ENCODE data around the gene OR2L8. TPM values are rescaled to one million over a fixed set of nuclear protein-coding genes. Genes with fewer than 3 reads are reported as not detected.

The OR2L8 gene
- total RNA-seq, 4 donors from 2014 or later, result not detected

GRCh38 chr1:247908766-247909165 lies 39.9 kb upstream of the OR2L8 start:
- no peak overlapping the region for H3K4me3 ChIP-seq (ENCODE audit: low read depth, poor library complexity, severe bottlenecking)
- 76 to 80% methylated on average over 5 of the region's 5 CpGs for WGBS, 2 donors
- no peak for DNase-seq (ENCODE audit: low spot score in 2 of 2)
- intact Hi-C loops (cut with DNase I; ENCODE audit: low total_unique reads), result no loop called here
- TF ChIP-seq, protein P1, sequence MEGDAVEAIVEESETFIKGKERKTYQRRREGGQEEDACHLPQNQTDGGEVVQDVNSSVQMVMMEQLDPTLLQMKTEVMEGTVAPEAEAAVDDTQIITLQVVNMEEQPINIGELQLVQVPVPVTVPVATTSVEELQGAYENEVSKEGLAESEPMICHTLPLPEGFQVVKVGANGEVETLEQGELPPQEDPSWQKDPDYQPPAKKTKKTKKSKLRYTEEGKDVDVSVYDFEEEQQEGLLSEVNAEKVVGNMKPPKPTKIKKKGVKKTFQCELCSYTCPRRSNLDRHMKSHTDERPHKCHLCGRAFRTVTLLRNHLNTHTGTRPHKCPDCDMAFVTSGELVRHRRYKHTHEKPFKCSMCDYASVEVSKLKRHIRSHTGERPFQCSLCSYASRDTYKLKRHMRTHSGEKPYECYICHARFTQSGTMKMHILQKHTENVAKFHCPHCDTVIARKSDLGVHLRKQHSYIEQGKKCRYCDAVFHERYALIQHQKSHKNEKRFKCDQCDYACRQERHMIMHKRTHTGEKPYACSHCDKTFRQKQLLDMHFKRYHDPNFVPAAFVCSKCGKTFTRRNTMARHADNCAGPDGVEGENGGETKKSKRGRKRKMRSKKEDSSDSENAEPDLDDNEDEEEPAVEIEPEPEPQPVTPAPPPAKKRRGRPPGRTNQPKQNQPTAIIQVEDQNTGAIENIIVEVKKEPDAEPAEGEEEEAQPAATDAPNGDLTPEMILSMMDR (IDR thresholded peaks at IDR 0.05), result no peak
- no peak for TF ChIP-seq POLR2A (IDR thresholded peaks at IDR 0.05)

DNA sequence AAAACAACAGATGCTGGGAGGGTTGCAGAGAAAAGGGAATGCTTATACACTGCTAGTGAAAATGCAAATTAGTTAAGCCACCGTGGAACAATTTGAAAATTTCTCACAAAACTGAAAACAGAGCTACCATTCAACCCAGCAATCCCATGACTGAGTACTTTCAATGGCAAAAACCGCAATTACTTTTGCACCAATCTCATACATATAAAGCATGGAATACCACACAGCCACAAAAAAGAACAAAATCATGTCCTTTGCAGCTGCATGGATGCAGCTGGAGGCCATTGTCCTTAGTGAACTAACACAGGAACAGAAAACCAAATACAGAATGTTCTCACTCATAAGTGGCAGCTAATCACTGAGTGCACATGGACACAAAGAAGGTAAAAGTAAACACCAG lies 34.9 kb upstream of the OR2L8 start:
- DNase-seq (ENCODE audit: low spot score in 2 of 2), result no peak
- WGBS, 2 donors, result 67 to 76% methylated on average over 2 of the region's 2 CpGs
- intact Hi-C loops (cut with DNase I; ENCODE audit: low total_unique reads), result no loop called here
- no peak overlapping the region for H3K4me3 ChIP-seq (ENCODE audit: low read depth, poor library complexity, severe bottlenecking)
- TF ChIP-seq, protein P1 (IDR thresholded peaks at IDR 0.05), result no peak
- TF ChIP-seq POLR2A (IDR thresholded peaks at IDR 0.05), result no peak

DNA sequence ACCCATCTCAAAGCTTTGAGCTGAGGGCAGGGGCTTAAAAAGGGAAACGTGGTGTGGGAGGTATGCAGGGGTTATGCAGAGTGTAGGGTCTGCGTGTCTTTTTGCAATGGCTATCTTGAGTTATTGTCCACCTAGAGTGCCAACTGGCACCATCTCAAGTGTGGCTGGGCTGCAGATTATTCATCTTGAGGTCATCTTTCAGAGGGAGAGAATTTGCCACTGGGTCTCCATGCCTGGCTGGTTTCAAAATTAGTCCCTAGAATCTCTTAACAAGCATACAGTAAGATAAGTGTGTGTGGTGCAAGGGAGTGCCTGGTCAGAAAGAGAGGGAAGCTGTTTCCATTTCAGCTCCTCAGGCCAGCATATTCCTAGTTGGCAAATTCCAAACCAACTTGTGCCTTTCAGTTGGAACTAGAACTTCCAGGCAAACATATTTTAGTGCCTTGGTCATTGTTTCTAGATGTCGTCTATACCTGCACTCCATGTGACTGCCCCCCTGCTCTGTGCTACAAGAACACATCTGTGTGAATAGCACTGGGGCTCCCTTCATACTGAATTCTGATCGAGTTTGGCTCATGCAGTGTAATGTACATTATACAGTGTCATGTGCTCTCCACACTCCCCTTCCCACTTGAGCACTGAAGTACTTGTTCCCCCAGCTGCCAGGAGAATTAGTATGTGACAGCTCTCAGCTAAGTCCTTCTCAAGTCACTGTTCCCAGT lies 33.6 kb upstream of the OR2L8 start:
- no peak for DNase-seq (ENCODE audit: low spot score in 2 of 2)
- no peak overlapping the region for H3K4me3 ChIP-seq (ENCODE audit: low read depth, poor library complexity, severe bottlenecking)
- WGBS, 2 donors, result 63 to 65% methylated on average over 4 of the region's 4 CpGs
- TF ChIP-seq POLR2A (IDR thresholded peaks at IDR 0.05), result no peak
- TF ChIP-seq, protein P1 (IDR thresholded peaks at IDR 0.05), result no peak
- intact Hi-C loops (cut with DNase I; ENCODE audit: low total_unique reads), result no loop called here

DNA sequence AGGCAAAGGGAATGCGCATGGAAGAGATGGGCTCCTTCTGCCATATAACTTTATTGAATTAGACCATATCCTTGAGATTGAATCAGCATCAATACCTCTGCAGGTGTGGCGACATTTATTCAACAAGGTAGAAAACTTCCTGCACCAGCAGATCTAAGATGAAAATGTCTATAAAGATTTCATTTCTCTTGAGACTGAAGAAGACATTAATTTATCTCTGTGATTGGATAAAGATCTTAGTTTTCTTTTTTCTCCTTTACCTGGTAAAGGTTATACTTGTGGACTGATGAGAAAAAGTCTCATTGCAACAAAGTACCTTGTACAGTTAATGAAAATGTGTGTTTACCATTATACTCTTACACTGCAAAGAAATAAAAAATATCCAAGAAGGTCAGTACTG lies 28.7 kb upstream of the OR2L8 start, which contains the start of gene OR2T8:
Gene OR2T8, plus strand, starts transcription at position 301 of the 400 bp plus-strand sequence. CDS start 766 bp downstream, outside the sequence.
- WGBS, 2 donors, result 92 to 94% methylated on average over 2 of the region's 2 CpGs
- TF ChIP-seq POLR2A (IDR thresholded peaks at IDR 0.05), result no peak
- TF ChIP-seq, protein P1 (IDR thresholded peaks at IDR 0.05), result no peak
- no peak for DNase-seq (ENCODE audit: low spot score in 2 of 2)
- intact Hi-C loops (cut with DNase I; ENCODE audit: low total_unique reads), result no loop called here
- H3K4me3 ChIP-seq (ENCODE audit: low read depth, poor library complexity, severe bottlenecking), result no peak within 1 kb of the TSS

GRCh38 chr1:247923941-247924340 lies 24.7 kb upstream of the OR2L8 start:
- DNase-seq (ENCODE audit: low spot score in 2 of 2), result no peak
- WGBS, 2 donors, result 73% methylated on average over 3 of the region's 3 CpGs
- TF ChIP-seq, protein P1 (IDR thresholded peaks at IDR 0.05), result no peak
- no peak for TF ChIP-seq POLR2A (IDR thresholded peaks at IDR 0.05)
- H3K4me3 ChIP-seq (ENCODE audit: low read depth, poor library complexity, severe bottlenecking), result no peak overlapping the region
- intact Hi-C loops (cut with DNase I; ENCODE audit: low total_unique reads), result no loop called here

DNA sequence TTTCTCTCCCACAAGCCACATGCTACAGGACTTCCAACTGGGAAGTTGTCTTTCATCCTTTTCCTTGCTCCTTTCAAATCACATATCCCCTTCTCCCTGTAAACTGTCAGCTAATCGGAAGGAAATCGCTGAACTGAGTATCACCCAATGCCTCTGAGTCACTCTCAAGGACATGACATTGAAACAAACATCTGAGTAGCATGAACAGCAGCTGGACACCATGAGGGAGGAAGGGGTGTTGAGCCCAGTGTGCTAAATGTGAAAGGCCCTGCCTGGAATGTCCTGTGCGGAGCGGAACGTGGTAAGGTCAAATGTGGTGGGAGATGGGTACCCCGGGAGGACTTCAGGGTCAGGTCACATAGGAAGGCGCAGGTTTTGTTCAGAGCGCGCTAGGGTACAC lies 23.8 kb upstream of the OR2L8 start, which contains the start of gene OR2AJ1:
Gene OR2AJ1, plus strand, starts transcription at position 22 of the 400 bp plus-strand sequence. CDS start 8,880 bp downstream, outside the sequence.
- no peak within 1 kb of the TSS for H3K4me3 ChIP-seq (ENCODE audit: low read depth, poor library complexity, severe bottlenecking)
- intact Hi-C loops (cut with DNase I; ENCODE audit: low total_unique reads), result no loop called here
- DNase-seq (ENCODE audit: low spot score in 2 of 2), result no peak
- no peak for TF ChIP-seq POLR2A (IDR thresholded peaks at IDR 0.05)
- TF ChIP-seq, protein P1 (IDR thresholded peaks at IDR 0.05), result no peak
- 90 to 92% methylated on average over 9 of the region's 9 CpGs for WGBS, 2 donors

All from lower leg skin (tissue), 4 donors.